K562 (cell line): Measurements from ENCODE around the gene MALSU1. TPM values are rescaled to one million over a fixed set of nuclear protein-coding genes. Genes with fewer than 3 reads are reported as not detected.

ENCODE experiments used
- ATAC-seq: fragments of 200-7000 bp; cut with Tn5 transposase; 3 replicates; pipeline ENCODE4 v1.9.1; 2020; ENCODE audit warnings: moderate library complexity
- BruUV-seq: library from RNA; stranded (reverse); fragments of 400-500 nt; replicated peaks from 2 replicates; lab custom pipeline; 2021; lab: Mats Ljungman, UMichigan
- CTCF ChIA-PET: fragments of 300-600 bp; formaldehyde crosslinking; extraction: SDS; loops from one replicate; lab custom pipeline; 2021; ENCODE audit warnings: low intra/inter-chr PET ratio; lab: Yijun Ruan, JAX
- POLR2A ChIA-PET: fragments of 300-600, 350-650 bp; sonication (Branson Sonifier 250); formaldehyde crosslinking; extraction: SDS; loops from one replicate; lab custom pipeline; 2021; ENCODE audit warnings: antibody characterized with exemption, inconsistent platforms; lab: Yijun Ruan, JAX
- DNase-seq, 4 experiments: peaks; one replicate each; pipeline versions ENCODE4 v3.0.0 to v3.0.0-alpha.2; 2011 to 2018; ENCODE audit warnings: low spot score in 3 of 4, mixed read lengths in 3 of 4; ENCODE audit errors: extremely low read depth in 1 of 4
- FAIRE-seq: peaks from 2 replicates; lab custom pipeline; 2011; peaks lifted over from hg19 to GRCh38; lab: Jason Lieb, UNC
- H2AFZ ChIP-seq: 2 replicates; pipeline ENCODE4 v1.6.0; 2011; ENCODE audit warnings: low read depth, low read length, control low read depth, inconsistent platforms
- H3K27ac ChIP-seq: fragments of 200-600 bp; 3 replicates; pipeline ENCODE4 v1.8.0; 2011; ENCODE audit warnings: low read depth, mild to moderate bottlenecking, control low read depth, inconsistent platforms, low read length, moderate library complexity, mixed read lengths; ENCODE audit errors: extremely low read depth
- H3K27me3 ChIP-seq, 2 experiments: fragments of 300-600 bp in 1 of 2; 2 replicates in 1 of 2; 3 replicates in 1 of 2; pipeline versions ENCODE4 v1.6.0 to v1.8.0; 2011; ENCODE audit warnings: inconsistent platforms in 2 of 2, low read length in 2 of 2, mild to moderate bottlenecking in 1 of 2, mixed read lengths in 1 of 2, moderate library complexity in 1 of 2; ENCODE audit not compliant: control insufficient read depth in 2 of 2, insufficient read depth in 2 of 2
- H3K36me3 ChIP-seq: fragments of 300-600 bp; 3 replicates; pipeline ENCODE4 v1.8.0; 2011; ENCODE audit warnings: mild to moderate bottlenecking, low read length, inconsistent platforms; ENCODE audit not compliant: control insufficient read depth, insufficient read depth
- H3K4me1 ChIP-seq, 2 experiments: fragments of 200-600 bp in 1 of 2; replicated peaks in 1 of 2; 2 replicates in 1 of 2; 3 replicates in 1 of 2; pipeline versions ENCODE4 v1.5.1 to v1.8.0; 2011; ENCODE audit warnings: inconsistent platforms in 2 of 2, low read length in 2 of 2, mild to moderate bottlenecking in 1 of 2, mixed read lengths in 1 of 2, moderate library complexity in 1 of 2; ENCODE audit not compliant: control insufficient read depth in 2 of 2, insufficient read depth in 2 of 2
- H3K4me2 ChIP-seq: 2 replicates; pipeline ENCODE4 v1.6.1; 2011; ENCODE audit warnings: low read length, control low read depth, inconsistent platforms, mixed read lengths; ENCODE audit not compliant: insufficient read depth
- H3K4me3 ChIP-seq: fragments of 200-600 bp; sonication (generic), shearing (Covaris generic); 2 replicates; pipeline ENCODE4 v1.5.1; 2016; ENCODE audit warnings: control low read depth, inconsistent platforms
- H3K79me2 ChIP-seq: fragments of 200-600 bp; 3 replicates; pipeline ENCODE4 v1.8.0; 2011; ENCODE audit warnings: low read length, inconsistent platforms; ENCODE audit not compliant: control insufficient read depth, insufficient read depth
- H3K9ac ChIP-seq, 2 experiments: 2 replicates each; pipeline versions ENCODE4 v1.6.0 to v1.6.1; 2011; ENCODE audit warnings: low read depth in 2 of 2, low read length in 2 of 2, control low read depth in 1 of 2, inconsistent platforms in 1 of 2, mild to moderate bottlenecking in 1 of 2, mixed read lengths in 1 of 2; ENCODE audit not compliant: insufficient read depth in 1 of 2
- H3K9me1 ChIP-seq: one replicate; pipeline ENCODE4 v1.6.0; 2011; ENCODE audit warnings: inconsistent platforms, mild to moderate bottlenecking, low read length, moderate library complexity; ENCODE audit not compliant: control insufficient read depth, insufficient read depth
- H3K9me3 ChIP-seq: replicated peaks from 2 replicates; pipeline ENCODE4 v1.5.1; 2011; ENCODE audit warnings: low read depth, low read length, inconsistent platforms; ENCODE audit not compliant: control insufficient read depth, insufficient read depth
- H4K20me1 ChIP-seq: replicated peaks from 2 replicates; pipeline ENCODE4 v1.6.1; 2011; ENCODE audit warnings: low read length, inconsistent platforms, mixed read lengths; ENCODE audit not compliant: control insufficient read depth, insufficient read depth
- COPS2 ChIP-seq: fragments of 450-650 bp; conservative IDR thresholded peaks from 2 replicates; pipeline ENCODE4 v1.6.1; 2016; ENCODE audit warnings: mild to moderate bottlenecking, moderate library complexity
- CREM ChIP-seq: IDR thresholded peaks from 2 replicates; pipeline ENCODE4 v1.6.1; 2014; ENCODE audit warnings: antibody characterized with exemption, low read depth
- DPF2 ChIP-seq: fragments of 450-650 bp; IDR thresholded peaks from 2 replicates; pipeline ENCODE4 v1.6.1; 2016
- E2F1 ChIP-seq: sonication (generic); formaldehyde crosslinking; IDR thresholded peaks from 2 replicates; pipeline ENCODE4 v1.8.1; 2023; ENCODE audit warnings: mild to moderate bottlenecking, missing genetic modification reagents, moderate library complexity
- FOSL1 ChIP-seq: fragments of 200-800 bp; sonication (Bioruptor generic); conservative IDR thresholded peaks from 2 replicates; pipeline ENCODE4 v1.6.1; 2016; ENCODE audit warnings: missing genetic modification characterization, missing compliant biosample characterization
- HMBOX1 ChIP-seq: sonication (generic); IDR thresholded peaks from 2 replicates; pipeline ENCODE4 v1.6.1; 2016
- NFIX ChIP-seq: fragments of 250-450 bp; sonication (Bioruptor Pico); IDR thresholded peaks from 2 replicates; pipeline ENCODE4 v1.4.0; 2020; ENCODE audit warnings: low read depth, mild to moderate bottlenecking, moderate library complexity
- PBX2 ChIP-seq, 2 experiments: IDR thresholded peaks in 1 of 2; conservative IDR thresholded peaks in 1 of 2; 2 replicates each; pipeline ENCODE4 v1.6.1; 2016; ENCODE audit warnings: low read depth in 2 of 2, mild to moderate bottlenecking in 1 of 2, missing compliant biosample characterization in 1 of 2, missing genetic modification characterization in 1 of 2, moderate library complexity in 1 of 2
- PKNOX1 ChIP-seq: fragments of 450-650 bp; IDR thresholded peaks from 2 replicates; pipeline ENCODE4 v1.6.1; 2016
- PTBP1 ChIP-seq: fragments of 200-400 bp; formaldehyde crosslinking; IDR thresholded peaks from 2 replicates; pipeline ENCODE4 v1.6.1; 2017; ENCODE audit warnings: low read depth, low read length
- SMARCE1 ChIP-seq: fragments of 450-650 bp; IDR thresholded peaks from 2 replicates; pipeline ENCODE4 v1.7.1; 2016; ENCODE audit warnings: mild to moderate bottlenecking
- SMC3 ChIP-seq: conservative IDR thresholded peaks from 2 replicates; pipeline ENCODE4 v1.6.1; 2011; ENCODE audit warnings: low read depth, low read length, improper control_type of control experiment; ENCODE audit not compliant: insufficient read depth
- SUPT5H ChIP-seq: fragments of 450-650 bp; IDR thresholded peaks from 2 replicates; pipeline ENCODE4 v1.6.1; 2016
- ZKSCAN8 ChIP-seq: fragments of 200-800 bp; sonication (Bioruptor generic); IDR thresholded peaks from 2 replicates; pipeline ENCODE4 v1.6.1; 2016; ENCODE audit warnings: missing genetic modification characterization, missing compliant biosample characterization
- ZNF444 ChIP-seq: fragments of 250-450 bp; sonication (Bioruptor Pico); IDR thresholded peaks from 2 replicates; pipeline ENCODE4 v1.4.0; 2020; ENCODE audit warnings: mild to moderate bottlenecking, moderate library complexity
- WGBS: fragments of 100-300 bp; shearing (Covaris generic); methylation state at CpG from one replicate; pipeline ENCODE4 v1.1.6; 2016; ENCODE audit warnings: low coverage, mixed read lengths; ENCODE audit not compliant: insufficient coverage; ENCODE audit errors: missing lambda C conversion rate; 5-methylcytosine and 5-hydroxymethylcytosine counted together
- in situ Hi-C: fragments of 300-500 bp; cut with MboI; formaldehyde crosslinking; loops from 4 replicates; pipeline ENCODE4 v1.15.0; 2018; ENCODE audit warnings: inconsistent platforms, mixed read lengths
- intact Hi-C: fragments of 100-400 bp; cut with micrococcal nuclease; formaldehyde crosslinking; loops from 2 replicates; pipeline ENCODE4 v1.14.2; 2022
- polyA plus RNA-seq, 8 experiments: library from polyadenylated mRNA; depleted of rRNA in 4 of 8; stranded (reverse) in 5 of 8; unstranded in 3 of 8; fragments of >200 nt; fragmentation: Nextera tagmentation in 2 of 8; fragmentation: Illumina TruSeq in 1 of 8; extraction: Ambion mirVana in 2 of 8; extraction: Trizol in 1 of 8; gene quantifications; 2 replicates each; pipeline versions ENCODE4 v1.2.1 to v1.2.3, GENCODE V29; 2011 to 2014; ENCODE audit warnings: inconsistent platforms in 1 of 8, missing spikeins in 1 of 8
- total RNA-seq, 7 experiments: library from RNA; depleted of rRNA in 6 of 7; stranded (reverse); fragments of >200 nt in 6 of 7; fragmentation: Illumina TruSeq in 2 of 7; extraction: Trizol in 2 of 7; gene quantifications; 2 replicates each; pipeline versions ENCODE4 v1.2.1 to v1.2.3, GENCODE V29; 2011 to 2021; ENCODE audit warnings: low replicate concordance in 1 of 7

The MALSU1 gene
- total and polyA plus RNA-seq, 9 of the 15 experiments (the other 6 are each of a cell fraction or from before 2014, with no cell fraction given): 12.3 to 308 (median 81.2) TPM

- Histone ChIP-seq H3K27me3 (no peaks in the 10 kb centered on the region), H3K4me2 (no peak overlapping the region), H3K79me2 (peaks cover 17% of the 10 kb centered on the region; the same call in 1 of the 3 replicates), H3K4me1 (peaks cover 0 to 8% of the 10 kb centered on the region in 2 experiments; a peak in 2 of 5 replicates), H3K9ac (0 out of 4 replicates have a peak overlapping the region, but pooled peaks of 1 of the 2 experiments have one; percentile 3), H2AFZ (no peak overlapping the region; the same call in 1 of the 2 replicates), H3K27ac (peak overlapping the region; percentile 42; the same call in 1 of the 3 replicates), H3K9me1 (no peaks in the 10 kb centered on the region), H3K4me3 (no peak overlapping the region), H4K20me1 (no peaks in the 10 kb centered on the region), H3K9me3 (no peaks in the 10 kb centered on the region), H3K36me3 (peaks cover 46% of the 10 kb centered on the region; the same call in 2 of the 3 replicates)
- 18% methylated on average over 5 of the region's 6 CpGs for WGBS
- POLR2A ChIA-PET: interaction anchor here (0.6 to 1.5 kb wide), 7 partner anchors 9 to 583 kb away, joined by 3 to 7 read pairs (median 3); no protein-coding TSS in a partner anchor
- DNase-seq (peak; percentile 41 to 53 (median 51)), ATAC-seq (peak; percentile 87), FAIRE-seq (peak; percentile 67)
- CTCF ChIA-PET: interaction anchor here (0.9 to 2.7 kb wide), 2 partner anchors 188 to 190 kb away, joined by 3 to 25 read pairs; no protein-coding TSS in a partner anchor
- in situ Hi-C loops (no loop called here), intact Hi-C loops (loop anchor here (1.0 to 10.0 kb wide), 5 partner anchors 75 to 347 kb away; partner anchors contain the start of gene IGF2BP3)
- BruUV-seq: no TSS peak
- no peak for TF ChIP-seq ZKSCAN8 (CRISPR knock-in tag)
- no peak for TF ChIP-seq E2F1 (CRISPR knock-in tag)
- TF ChIP-seq SMC3: no peak
- TF ChIP-seq NFIX (CRISPR knock-in tag): no peak
- peak; percentile 23; the same call in 1 of the 2 replicates for TF ChIP-seq PKNOX1
- no peak for TF ChIP-seq SUPT5H
- peak; percentile 65; the same call in 1 of the 2 replicates for TF ChIP-seq HMBOX1
- no peak for TF ChIP-seq ZNF444 (CRISPR knock-in tag)
- no peak for TF ChIP-seq COPS2
- no peak for TF ChIP-seq CREM
- TF ChIP-seq PTBP1: no peak
- no peak for TF ChIP-seq PBX2 (CRISPR knock-in tag; IDR thresholded peaks at IDR 0.05; ENCODE audit: low read depth)
- TF ChIP-seq PBX2 (tag; conservative IDR thresholded peaks at IDR 0.05; ENCODE audit: low read depth): peak; percentile 58; the same call in 1 of the 2 replicates
- TF ChIP-seq FOSL1 (tag): peak; percentile 74
- 0 out of 2 replicates have a peak, but pooled peaks have one; percentile 38 for TF ChIP-seq SMARCE1
- TF ChIP-seq DPF2: peak; percentile 33; the same call in 1 of the 2 replicates
Measured at GRCh38 chr7:23357190-23358093, 58.3 kb downstream of the MALSU1 start.
